Measurements from ENCODE around the gene STIL. TPM values are rescaled to one million over a fixed set of nuclear protein-coding genes. Genes with fewer than 3 reads are reported as not detected.

The STIL gene
- total RNA-seq, 1 experiment from 2014 or later: 26.4 TPM

- peaks cover 4% of the 10 kb centered on the region for H3K36me3 Mint-ChIP-seq (ENCODE audit: insufficient read depth, unreplicated experiment)
- Histone ChIP-seq H3K27me3 (replicated peaks; ENCODE audit: control insufficient read depth, insufficient read depth, low read length) (no peaks in the 10 kb centered on the region), H3K36me3 (ENCODE audit: control insufficient read depth, insufficient read depth, low read length) (no peaks in the 10 kb centered on the region), H3K9me3 (no peaks in the 10 kb centered on the region), H3K4me3 (ENCODE audit: low read depth, low read length) (no peak overlapping the region), H3K4me1 (peaks cover 16% of the 10 kb centered on the region)
- BruUV-seq (replicated peaks): no TSS peak
- ChIA-PET CTCF (interaction anchor here (1.4 kb wide), 1 partner anchor 37 kb away, joined by 3 read pairs; no protein-coding TSS in a partner anchor), POLR2A (no interaction called here)
- no peaks in the 10 kb centered on the region for H3K9me3 Mint-ChIP-seq (ENCODE audit: unreplicated experiment)
- H3K4me3 Mint-ChIP-seq (ENCODE audit: unreplicated experiment): no peak overlapping the region
- no peak for DNase-seq
- no peak for TF ChIP-seq CTCF (IDR thresholded peaks at IDR 0.05; ENCODE audit: insufficient read depth in 1 of 2, low read depth in 1 of 2, low read length in 1 of 2, severe bottlenecking in 1 of 2, unreplicated experiment in 1 of 2)
- no peaks in the 10 kb centered on the region for H3K27me3 Mint-ChIP-seq (ENCODE audit: insufficient read depth, unreplicated experiment)
- intact Hi-C loops (cut with micrococcal nuclease; ENCODE audit: unreplicated experiment): loop anchor here (1.0 kb wide), 1 partner anchor 22 kb away; no protein-coding TSS in a partner anchor
- H3K4me1 Mint-ChIP-seq (ENCODE audit: low read depth, unreplicated experiment): peaks cover 16% of the 10 kb centered on the region
- H3K27ac Mint-ChIP-seq (ENCODE audit: unreplicated experiment): peak overlapping the region; percentile 88
Observed at GRCh38 chr1:47215713-47216112, 98.2 kb downstream of the STIL start.

- H3K4me1 Mint-ChIP-seq (ENCODE audit: low read depth, unreplicated experiment): peaks cover 20% of the 10 kb centered on the region
- no peak overlapping the region for H3K4me3 ChIP-seq (ENCODE audit: low read depth, low read length)
- H3K27me3 Mint-ChIP-seq (ENCODE audit: insufficient read depth, unreplicated experiment): no peaks in the 10 kb centered on the region
- H3K9me3 ChIP-seq: no peaks in the 10 kb centered on the region
- CTCF ChIA-PET: no interaction called here
- no peak overlapping the region for H3K4me3 Mint-ChIP-seq (ENCODE audit: unreplicated experiment)
- H3K36me3 ChIP-seq (ENCODE audit: control insufficient read depth, insufficient read depth, low read length): no peaks in the 10 kb centered on the region
- H3K9me3 Mint-ChIP-seq (ENCODE audit: unreplicated experiment): no peaks in the 10 kb centered on the region
- no TSS peak for BruUV-seq (replicated peaks)
- POLR2A ChIA-PET: no interaction called here
- H3K36me3 Mint-ChIP-seq (ENCODE audit: insufficient read depth, unreplicated experiment): peaks cover 9% of the 10 kb centered on the region
- H3K27me3 ChIP-seq (replicated peaks; ENCODE audit: control insufficient read depth, insufficient read depth, low read length): no peaks in the 10 kb centered on the region
- no peak for TF ChIP-seq CTCF (IDR thresholded peaks at IDR 0.05; ENCODE audit: insufficient read depth in 1 of 2, low read depth in 1 of 2, low read length in 1 of 2, severe bottlenecking in 1 of 2, unreplicated experiment in 1 of 2)
- no peak for DNase-seq
- intact Hi-C loops (cut with micrococcal nuclease; ENCODE audit: unreplicated experiment): no loop called here
- no peak overlapping the region for H3K27ac Mint-ChIP-seq (ENCODE audit: unreplicated experiment)
- H3K4me1 ChIP-seq: peaks cover 16% of the 10 kb centered on the region
Observed at GRCh38 chr1:47214549-47214948, 99.4 kb downstream of the STIL start.

- Histone ChIP-seq H3K4me1 (peaks cover 16% of the 10 kb centered on the region), H3K27me3 (replicated peaks; ENCODE audit: control insufficient read depth, insufficient read depth, low read length) (no peaks in the 10 kb centered on the region), H3K9me3 (no peaks in the 10 kb centered on the region), H3K4me3 (ENCODE audit: low read depth, low read length) (no peak overlapping the region), H3K36me3 (ENCODE audit: control insufficient read depth, insufficient read depth, low read length) (no peaks in the 10 kb centered on the region)
- H3K9me3 Mint-ChIP-seq (ENCODE audit: unreplicated experiment): no peaks in the 10 kb centered on the region
- intact Hi-C loops (cut with micrococcal nuclease; ENCODE audit: unreplicated experiment): no loop called here
- no peak overlapping the region for H3K4me3 Mint-ChIP-seq (ENCODE audit: unreplicated experiment)
- ChIA-PET POLR2A (no interaction called here), CTCF (interaction anchor here (0.8 kb wide), 1 partner anchor 34 kb away, joined by 3 read pairs; no protein-coding TSS in a partner anchor)
- no peaks in the 10 kb centered on the region for H3K27me3 Mint-ChIP-seq (ENCODE audit: insufficient read depth, unreplicated experiment)
- peak in 1 of 2 experiments; percentile 0 for DNase-seq
- H3K27ac Mint-ChIP-seq (ENCODE audit: unreplicated experiment): no peak overlapping the region
- H3K36me3 Mint-ChIP-seq (ENCODE audit: insufficient read depth, unreplicated experiment): peaks cover 9% of the 10 kb centered on the region
- H3K4me1 Mint-ChIP-seq (ENCODE audit: low read depth, unreplicated experiment): peaks cover 20% of the 10 kb centered on the region
- TF ChIP-seq CTCF (IDR thresholded peaks at IDR 0.05; ENCODE audit: insufficient read depth in 1 of 2, low read depth in 1 of 2, low read length in 1 of 2, severe bottlenecking in 1 of 2, unreplicated experiment in 1 of 2): no peak
- no TSS peak for BruUV-seq (replicated peaks)
Observed at GRCh38 chr1:47213230-47213963, 100.5 kb downstream of the STIL start.
